ENCODE measurements around the gene C9.

Gene C9

GRCh38 chr5:39314591-39314990 is 49.7 kb downstream of the C9 start:
- Histone ChIP-seq H3K4me3 (ENCODE audit: severe bottlenecking) (no peak overlapping the region), H3K9me3 (ENCODE audit: severe bottlenecking) (no peaks in the 10 kb centered on the region), H3K27ac (ENCODE audit: poor library complexity, severe bottlenecking) (no peak overlapping the region), H3K36me3 (ENCODE audit: low read depth) (no peaks in the 10 kb centered on the region), H3K4me1 (ENCODE audit: insufficient read depth, poor library complexity, severe bottlenecking) (no peaks in the 10 kb centered on the region), H3K27me3 (ENCODE audit: insufficient read depth, poor library complexity, severe bottlenecking) (no peaks in the 10 kb centered on the region)
- DNase-seq (ENCODE audit: low spot score) (no peak), ATAC-seq (ENCODE audit: low read depth) (no peak)
- TF ChIP-seq CTCF (IDR thresholded peaks at IDR 0.05; ENCODE audit: poor library complexity, severe bottlenecking), result peak; percentile 27

GRCh38 chr5:39309534-39309933 is 54.8 kb downstream of the C9 start:
- ATAC-seq (ENCODE audit: low read depth) (no peak), DNase-seq (ENCODE audit: low spot score) (no peak)
- Histone ChIP-seq H3K4me1 (ENCODE audit: insufficient read depth, poor library complexity, severe bottlenecking) (no peaks in the 10 kb centered on the region), H3K27ac (ENCODE audit: poor library complexity, severe bottlenecking) (no peak overlapping the region), H3K36me3 (ENCODE audit: low read depth) (no peaks in the 10 kb centered on the region), H3K4me3 (ENCODE audit: severe bottlenecking) (no peak overlapping the region), H3K9me3 (ENCODE audit: severe bottlenecking) (no peaks in the 10 kb centered on the region), H3K27me3 (ENCODE audit: insufficient read depth, poor library complexity, severe bottlenecking) (no peaks in the 10 kb centered on the region)
- TF ChIP-seq CTCF (IDR thresholded peaks at IDR 0.05; ENCODE audit: poor library complexity, severe bottlenecking), result no peak

GRCh38 chr5:39302472-39302871 is 61.8 kb downstream of the C9 start:
- no peaks in the 10 kb centered on the region for H3K4me1 ChIP-seq (ENCODE audit: insufficient read depth, poor library complexity, severe bottlenecking)
- DNase-seq (ENCODE audit: low spot score), result no peak
- ATAC-seq (ENCODE audit: low read depth), result no peak

GRCh38 chr5:39301406-39301805 is 62.9 kb downstream of the C9 start:
- DNase-seq (ENCODE audit: low spot score), result no peak
- peaks cover 2% of the 10 kb centered on the region for H3K9me3 ChIP-seq (ENCODE audit: severe bottlenecking)
- TF ChIP-seq CTCF (IDR thresholded peaks at IDR 0.05; ENCODE audit: poor library complexity, severe bottlenecking), result no peak
- no peaks in the 10 kb centered on the region for H3K27me3 ChIP-seq (ENCODE audit: insufficient read depth, poor library complexity, severe bottlenecking)
- no peak for ATAC-seq (ENCODE audit: low read depth)
- no peaks in the 10 kb centered on the region for H3K36me3 ChIP-seq (ENCODE audit: low read depth)
- no peak overlapping the region for H3K27ac ChIP-seq (ENCODE audit: poor library complexity, severe bottlenecking)
- no peak overlapping the region for H3K4me3 ChIP-seq (ENCODE audit: severe bottlenecking)
- H3K4me1 ChIP-seq (ENCODE audit: insufficient read depth, poor library complexity, severe bottlenecking), result no peaks in the 10 kb centered on the region

More at GRCh38 chr5:39302472-39302871, 61.8 kb downstream of the C9 start:
- no peaks in the 10 kb centered on the region for H3K36me3 ChIP-seq (ENCODE audit: low read depth)
- H3K27me3 ChIP-seq (ENCODE audit: insufficient read depth, poor library complexity, severe bottlenecking), result no peaks in the 10 kb centered on the region
- TF ChIP-seq CTCF (IDR thresholded peaks at IDR 0.05; ENCODE audit: poor library complexity, severe bottlenecking), result no peak
- peaks cover 2% of the 10 kb centered on the region for H3K9me3 ChIP-seq (ENCODE audit: severe bottlenecking)
- no peak overlapping the region for H3K4me3 ChIP-seq (ENCODE audit: severe bottlenecking)
- no peak overlapping the region for H3K27ac ChIP-seq (ENCODE audit: poor library complexity, severe bottlenecking)

GRCh38 chr5:39299962-39300361 is 64.3 kb downstream of the C9 start:
- H3K36me3 ChIP-seq (ENCODE audit: low read depth), result no peaks in the 10 kb centered on the region
- no peak for DNase-seq (ENCODE audit: low spot score)
- no peak overlapping the region for H3K4me3 ChIP-seq (ENCODE audit: severe bottlenecking)
- H3K9me3 ChIP-seq (ENCODE audit: severe bottlenecking), result peaks cover 2% of the 10 kb centered on the region
- TF ChIP-seq CTCF (IDR thresholded peaks at IDR 0.05; ENCODE audit: poor library complexity, severe bottlenecking), result no peak
- H3K27ac ChIP-seq (ENCODE audit: poor library complexity, severe bottlenecking), result no peak overlapping the region
- H3K27me3 ChIP-seq (ENCODE audit: insufficient read depth, poor library complexity, severe bottlenecking), result no peaks in the 10 kb centered on the region
- no peak for ATAC-seq (ENCODE audit: low read depth)
- no peaks in the 10 kb centered on the region for H3K4me1 ChIP-seq (ENCODE audit: insufficient read depth, poor library complexity, severe bottlenecking)
